Stimulated activated CD4-positive, alpha-beta T cell treated with anti-CD3 and anti-CD28 coated beads, Interleukin-1b, Interleukin-23, amount 100 ng/mL, for 24 hours (primary cell): ENCODE data around the gene PPFIBP1.

Experiments used
- DNase-seq, 4 experiments: peaks; one replicate each; pipeline ENCODE4 v3.0.0-alpha.2; 2020; ENCODE audit warnings: low read depth in 4 of 4, low spot score in 1 of 4

Gene PPFIBP1

DNA sequence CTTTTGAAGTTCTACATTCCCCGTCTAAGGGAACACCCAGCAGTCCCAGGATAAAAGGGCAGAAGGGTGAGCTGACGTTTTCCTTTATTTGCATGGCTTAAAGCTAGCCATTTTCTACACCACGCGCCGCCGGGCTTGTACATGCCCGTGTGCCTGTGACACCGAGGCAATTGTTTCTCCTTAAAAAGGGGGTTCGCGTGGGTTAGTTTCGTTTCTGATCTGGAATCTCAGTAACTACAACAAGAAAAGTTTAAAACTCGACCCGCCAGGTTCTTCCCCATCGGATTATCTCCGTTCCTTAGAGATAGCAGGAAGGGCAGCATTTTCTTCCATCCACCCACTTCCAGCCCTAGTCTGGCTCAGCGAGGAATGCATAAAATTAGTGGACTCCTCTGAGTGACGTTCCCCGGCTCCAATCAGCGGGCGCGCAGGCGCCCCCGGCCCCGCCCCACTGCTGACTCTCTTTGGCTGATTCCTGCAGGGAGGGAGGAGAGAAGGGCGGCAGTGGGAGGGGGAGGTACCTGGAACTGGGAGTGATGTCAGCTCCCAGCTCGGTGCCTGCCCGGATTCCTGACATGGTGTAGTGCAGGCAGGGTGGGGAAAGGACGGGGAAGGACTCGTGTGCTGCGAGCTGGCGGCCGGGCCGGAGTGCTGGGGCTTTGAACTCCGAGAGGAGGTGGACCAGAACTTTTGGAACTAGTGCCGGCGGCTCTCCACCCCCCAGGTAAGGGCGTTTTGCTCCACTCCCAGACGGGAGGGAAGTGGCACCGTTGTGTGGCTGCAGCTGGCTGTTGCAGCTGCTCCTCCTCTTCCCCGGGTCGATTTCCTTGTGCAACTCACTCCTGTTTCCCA is at the start of gene PPFIBP1:
Gene PPFIBP1 (plus strand): TSS at position 565 of the 852 bp plus-strand sequence. CDS start 109,191 bp downstream, outside the sequence.
- peak; percentile 95 to 99 (median 98) for DNase-seq

DNA sequence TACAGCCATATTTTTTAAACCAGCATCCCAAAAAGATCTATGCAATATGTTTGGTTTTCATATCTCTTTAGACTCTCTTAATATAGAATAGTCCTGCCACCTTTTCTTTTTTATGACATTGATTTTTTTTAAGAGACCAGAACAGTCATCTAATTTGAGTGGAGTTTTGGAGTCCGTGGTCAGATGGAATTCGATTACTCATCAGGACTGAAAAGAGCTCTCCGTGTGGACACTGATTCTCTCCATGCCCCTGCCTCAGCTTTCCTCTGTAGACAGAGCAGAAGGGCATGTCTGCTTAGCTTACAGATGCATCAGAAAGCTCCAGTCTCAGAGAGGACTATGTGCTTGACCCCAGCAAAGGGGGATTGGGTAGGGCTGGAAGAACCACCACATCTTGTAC is 49.7 kb upstream of the PPFIBP1 start:
- DNase-seq: no peak

DNA sequence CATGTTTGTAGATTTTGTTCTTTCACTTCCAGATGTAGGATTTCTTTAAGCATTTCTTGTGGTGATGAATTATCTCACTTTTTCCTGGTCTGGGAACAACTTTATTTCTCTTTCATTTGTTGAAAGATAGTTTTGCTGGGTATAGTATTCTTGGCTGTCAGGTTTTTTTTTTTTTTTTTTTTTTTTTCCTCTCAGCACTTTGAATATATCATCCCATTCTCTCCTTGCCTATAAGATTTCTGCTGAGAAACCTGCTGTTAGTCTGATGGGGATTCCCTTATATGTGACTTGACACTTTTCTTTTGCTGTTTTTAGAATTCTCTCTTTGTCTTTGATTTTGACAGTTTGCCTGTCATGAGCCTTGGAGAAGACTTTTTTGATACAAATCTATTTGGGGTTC is 47.0 kb upstream of the PPFIBP1 start:
- no peak for DNase-seq

DNA sequence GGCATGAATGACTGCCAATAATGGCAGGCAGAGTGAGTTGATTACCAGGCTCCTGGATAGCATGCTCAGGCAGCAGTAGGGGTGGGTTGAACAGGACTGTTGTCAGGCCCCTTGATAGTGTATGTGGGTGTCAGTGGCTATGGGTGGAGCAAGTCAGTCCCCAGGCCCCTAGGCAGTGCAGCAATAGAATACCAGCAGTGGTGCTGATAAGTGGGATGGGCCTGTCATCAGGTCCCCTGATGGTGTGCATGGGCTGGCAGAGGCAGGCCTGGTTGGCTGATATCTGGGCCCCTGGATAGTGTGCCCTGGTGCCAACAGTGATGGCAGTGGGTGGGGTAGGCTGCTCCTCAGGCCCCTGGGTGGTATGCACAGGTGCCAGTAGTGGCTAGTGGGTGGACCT is 45.1 kb upstream of the PPFIBP1 start:
- DNase-seq: no peak

DNA sequence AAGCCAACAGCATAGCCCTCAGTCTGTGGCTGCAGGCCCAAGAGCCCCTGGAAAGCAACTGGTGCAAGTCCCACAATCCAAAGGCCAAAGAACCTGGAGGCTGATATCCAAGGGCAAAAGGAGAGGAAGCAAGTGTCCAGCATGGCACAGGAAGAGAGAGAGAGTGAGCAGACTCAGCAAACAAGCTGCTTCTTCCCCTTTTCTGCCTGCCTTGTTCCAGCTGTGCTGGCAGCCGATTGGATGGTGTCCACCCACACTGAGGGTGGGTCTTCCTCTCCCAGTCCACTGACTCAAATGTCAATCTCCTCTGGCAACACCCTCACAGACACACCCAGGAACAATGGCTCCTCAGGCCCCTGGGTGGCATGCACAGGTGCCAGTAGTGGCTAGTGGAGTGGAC is 44.0 kb upstream of the PPFIBP1 start:
- no peak for DNase-seq

DNA sequence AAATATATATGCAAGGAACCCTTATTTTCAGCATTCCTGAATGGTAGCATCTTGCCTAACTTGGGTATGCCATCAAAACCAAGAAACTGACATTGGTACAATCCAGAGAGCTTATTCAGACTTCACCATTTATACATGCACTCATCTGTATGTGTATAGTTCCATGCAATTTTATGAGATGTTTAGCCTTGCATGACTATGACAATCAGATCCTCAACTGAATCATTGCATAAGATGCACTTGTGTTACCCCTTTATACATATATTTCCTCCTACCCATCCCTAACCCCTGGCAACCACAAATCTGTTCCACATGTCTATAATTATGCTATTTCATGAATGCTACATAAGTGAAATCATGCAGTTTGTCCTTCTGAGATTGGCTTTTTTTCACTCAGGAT is 37.0 kb upstream of the PPFIBP1 start:
- no peak for DNase-seq

DNA sequence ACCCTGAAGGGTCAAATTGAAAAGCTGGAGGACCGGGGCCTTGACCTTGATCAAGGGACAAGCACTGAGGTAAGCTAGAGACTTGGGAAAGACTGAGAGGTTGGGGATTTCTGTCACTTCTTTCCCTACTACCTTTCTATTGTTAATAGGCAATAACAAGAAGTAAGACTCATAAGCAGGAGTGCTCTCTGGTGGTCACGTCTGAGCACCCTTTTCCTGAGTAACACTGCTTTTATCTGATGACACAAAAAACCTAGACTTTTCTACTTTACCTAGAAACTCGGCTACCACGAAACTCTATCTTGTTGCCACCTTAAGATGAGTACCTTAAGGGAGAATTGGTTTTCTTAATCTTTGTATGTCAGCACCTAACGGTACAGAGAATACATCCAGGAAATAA is 35.5 kb upstream of the PPFIBP1 start:
- DNase-seq: no peak

DNA sequence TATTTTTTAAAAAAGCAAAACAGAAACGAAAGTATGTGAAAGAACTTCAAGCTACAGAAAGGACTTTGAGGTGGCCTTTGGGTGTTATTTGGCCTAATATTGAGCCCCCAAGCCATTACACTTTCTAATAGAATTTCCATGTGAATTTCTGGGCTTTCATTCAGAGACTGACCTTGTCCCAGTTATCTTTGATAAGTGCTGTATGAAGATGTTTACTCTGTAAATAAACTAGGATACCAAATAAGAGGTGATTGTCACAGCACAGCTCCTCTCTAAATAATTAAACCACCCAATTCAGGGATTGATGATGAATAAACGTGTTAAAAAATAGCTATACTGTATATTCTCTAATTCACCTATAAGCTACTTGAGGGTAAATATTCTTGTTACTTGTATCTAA is 32.8 kb upstream of the PPFIBP1 start:
- no peak for DNase-seq

DNA sequence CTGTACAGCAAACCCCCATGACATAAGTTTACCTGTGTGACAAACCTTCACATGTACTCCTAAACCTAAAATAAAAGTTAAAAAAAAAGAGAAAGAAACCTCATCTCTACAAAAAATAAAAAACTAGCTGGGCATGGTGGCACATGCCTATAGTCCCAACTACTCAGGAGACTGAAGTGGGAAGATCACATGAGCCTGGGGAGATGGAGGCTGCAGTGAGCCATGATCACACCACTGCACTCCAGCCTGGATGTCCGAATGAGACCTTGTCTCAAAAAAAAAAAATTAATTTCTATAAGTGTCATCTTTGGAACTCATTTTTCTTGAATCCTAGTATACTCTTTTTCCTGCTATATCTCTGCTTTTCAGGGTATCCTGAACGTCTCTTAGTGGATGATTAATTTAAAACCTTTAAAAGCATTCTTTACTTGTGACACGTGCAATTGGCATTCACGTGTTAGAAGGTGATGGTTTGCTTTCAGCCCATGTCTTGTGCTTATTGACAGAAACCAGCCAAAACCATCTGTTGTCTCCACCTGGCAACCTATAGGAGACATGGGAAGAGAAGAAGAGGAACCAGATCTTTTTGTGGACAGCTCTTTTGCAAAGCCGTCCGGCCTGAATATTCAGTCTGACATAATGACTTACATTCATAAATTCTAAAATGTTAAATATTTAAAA is 30.6 kb upstream of the PPFIBP1 start:
- no peak for DNase-seq

DNA sequence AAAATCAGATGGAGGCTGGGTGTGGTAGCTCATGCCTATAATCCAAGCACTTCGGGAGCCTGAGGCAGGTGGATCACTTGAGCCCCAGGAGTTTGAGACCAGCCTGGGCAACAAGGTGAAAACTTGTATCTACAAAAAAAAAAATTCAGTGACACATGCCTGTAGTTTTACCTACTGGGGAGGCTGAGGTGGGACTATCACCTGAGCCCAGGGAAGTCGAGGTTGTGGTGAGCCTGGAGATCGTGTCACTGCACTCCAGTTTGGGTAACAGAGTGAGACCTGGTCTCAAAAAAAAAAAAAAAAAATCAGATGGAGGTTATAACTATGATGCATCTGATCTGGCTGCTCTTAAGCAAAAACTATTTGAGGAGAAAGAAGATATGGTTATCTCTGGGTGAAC is 26.6 kb upstream of the PPFIBP1 start:
- DNase-seq: no peak

DNA sequence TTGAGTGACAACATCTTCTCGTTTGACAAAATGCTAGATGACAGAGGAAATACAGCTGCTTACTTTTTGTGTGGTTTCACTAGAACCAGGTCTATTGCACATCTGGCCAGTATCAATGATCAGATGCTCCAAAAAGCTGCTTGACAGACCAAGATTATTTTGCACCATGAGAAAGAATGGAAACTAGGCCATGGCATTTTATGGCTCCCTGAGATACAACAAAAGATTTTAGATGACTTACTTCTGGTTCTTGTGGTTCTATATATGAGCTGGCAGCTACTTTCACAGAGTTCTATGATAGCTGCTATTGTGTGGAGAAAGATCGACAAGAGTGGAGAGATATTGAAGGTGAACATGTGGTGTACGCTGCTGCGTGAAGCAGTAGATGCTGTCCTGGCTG is 25.9 kb upstream of the PPFIBP1 start:
- DNase-seq: no peak

DNA sequence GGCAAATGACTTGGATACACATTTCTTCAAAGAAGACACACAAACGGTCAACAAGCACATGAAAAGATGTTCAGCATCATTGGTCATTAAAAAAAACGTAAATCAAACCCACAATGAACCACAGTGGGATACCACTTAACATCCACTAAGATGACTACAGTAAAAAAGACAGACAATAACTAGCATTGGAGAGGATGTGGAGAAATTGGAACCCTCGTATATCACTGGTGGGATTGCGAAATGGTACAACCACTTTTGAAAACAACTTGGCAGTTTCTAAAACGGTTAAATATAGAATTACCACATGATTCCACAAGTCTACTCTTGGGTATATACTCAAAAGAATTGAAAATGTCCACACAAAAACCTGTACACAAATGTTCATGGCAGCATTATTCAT is 25.2 kb upstream of the PPFIBP1 start:
- no peak for DNase-seq

DNA sequence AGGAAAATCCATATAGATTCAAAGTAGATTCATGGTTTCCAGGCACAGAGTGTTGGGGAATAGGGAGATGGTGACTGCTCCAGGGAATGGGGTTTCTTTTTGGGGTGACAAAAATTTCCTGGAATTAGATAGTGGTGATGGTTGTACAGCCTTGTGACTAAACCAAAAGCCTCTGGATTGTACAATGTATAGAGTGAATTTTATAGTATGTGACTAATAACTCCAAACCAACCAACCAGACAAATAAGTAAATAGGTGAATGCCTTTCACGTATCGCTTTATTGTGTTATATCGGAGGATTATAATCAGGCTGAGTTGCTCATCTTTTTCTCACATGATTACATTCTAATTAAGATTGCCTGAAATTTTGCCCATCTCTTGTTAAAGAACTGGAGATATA is 24.6 kb upstream of the PPFIBP1 start:
- no peak for DNase-seq

DNA sequence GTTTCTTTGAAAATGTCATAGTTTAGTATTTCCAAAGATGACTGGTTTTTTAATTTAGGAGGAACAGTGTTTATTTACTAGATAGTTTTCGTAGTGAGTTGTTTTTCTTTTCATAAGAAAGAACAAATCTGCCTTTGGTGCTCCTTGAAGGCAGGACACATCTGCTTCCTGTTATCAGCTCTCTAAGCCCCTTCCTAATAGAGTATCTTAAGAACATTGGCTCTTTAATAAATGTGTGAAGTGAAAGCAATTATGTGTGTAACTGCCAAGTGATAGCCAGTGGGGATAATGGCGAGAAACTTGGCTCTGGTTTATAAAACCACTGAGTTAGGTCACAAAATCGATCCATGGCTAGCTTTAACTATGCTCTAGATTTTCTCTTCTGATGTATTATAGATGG is 23.5 kb upstream of the PPFIBP1 start:
- DNase-seq: no peak

DNA sequence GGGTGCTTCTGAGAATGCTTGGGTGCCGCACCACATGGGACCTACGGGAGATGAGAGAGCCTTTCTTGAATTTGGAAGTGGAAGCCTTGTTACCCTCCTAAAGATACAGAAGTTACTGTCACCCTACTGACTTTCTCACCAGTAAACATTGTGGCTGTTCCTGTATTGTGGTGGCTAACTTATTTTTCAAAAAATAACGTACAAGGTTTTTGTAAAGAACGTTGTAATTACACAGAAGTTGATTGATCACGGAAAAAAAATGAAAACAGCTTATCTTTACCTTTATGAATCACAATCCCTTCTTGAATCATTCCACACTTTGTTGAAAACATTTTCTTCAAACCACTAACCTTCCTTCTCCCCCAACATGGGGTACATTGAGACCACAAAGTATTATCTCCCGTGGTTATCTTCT is 22.0 kb upstream of the PPFIBP1 start:
- no peak for DNase-seq

DNA sequence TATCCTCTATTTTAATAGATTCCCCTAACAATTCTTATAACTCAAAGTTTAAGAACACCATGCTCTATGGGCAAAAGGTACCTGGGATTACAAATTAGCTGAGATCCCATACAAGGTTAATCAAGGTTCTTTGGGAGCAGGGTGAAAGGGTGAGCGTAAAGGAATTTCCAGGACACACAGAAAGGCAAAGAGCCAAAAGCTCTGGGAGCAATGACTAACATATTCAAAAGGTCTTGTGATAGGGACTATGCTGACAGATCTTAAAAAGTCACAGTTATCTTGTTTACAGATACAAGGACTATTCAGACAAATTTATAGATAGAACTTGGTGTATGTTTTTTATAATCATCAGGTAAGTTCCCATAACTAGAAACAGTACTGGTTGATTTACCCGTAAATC is 19.5 kb upstream of the PPFIBP1 start:
- DNase-seq: no peak

DNA sequence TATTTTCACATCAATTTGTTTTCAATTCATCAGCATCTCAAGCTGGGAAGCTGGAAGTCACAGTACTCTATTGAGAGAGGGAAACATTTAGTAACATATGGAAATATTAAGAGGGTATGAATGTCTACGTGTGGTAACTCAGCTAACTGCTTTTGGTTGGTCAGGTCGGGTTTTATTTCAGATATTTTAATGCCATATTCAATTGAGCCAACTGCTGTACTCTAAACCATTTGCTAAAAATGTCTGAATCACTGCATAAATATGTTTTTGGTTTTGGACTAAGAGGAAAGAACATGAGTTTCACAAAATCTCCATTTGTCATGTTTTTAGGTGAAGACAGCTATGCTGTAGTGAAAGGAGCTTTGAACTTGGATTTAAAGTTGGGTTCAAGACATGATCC is 18.9 kb upstream of the PPFIBP1 start:
- no peak for DNase-seq

DNA sequence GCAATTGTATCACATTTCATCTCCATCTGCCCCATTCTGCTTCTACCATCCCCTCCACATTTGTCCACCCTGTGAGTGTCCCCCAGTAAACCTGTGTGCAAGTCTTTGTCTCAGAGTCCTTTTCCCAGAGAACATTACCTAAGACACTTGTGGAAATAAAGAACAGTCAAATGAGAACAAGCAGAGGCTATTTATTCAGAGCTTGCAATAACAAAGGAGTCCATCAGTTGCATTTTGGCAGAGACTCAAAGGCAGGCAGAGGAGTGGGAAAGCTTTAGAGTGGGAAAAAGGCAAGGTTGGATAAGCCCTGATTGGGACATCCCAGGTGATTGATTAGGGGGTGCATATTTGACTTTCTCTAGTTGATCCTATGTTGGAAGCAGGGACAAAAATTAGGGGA is 18.2 kb upstream of the PPFIBP1 start:
- no peak for DNase-seq

DNA sequence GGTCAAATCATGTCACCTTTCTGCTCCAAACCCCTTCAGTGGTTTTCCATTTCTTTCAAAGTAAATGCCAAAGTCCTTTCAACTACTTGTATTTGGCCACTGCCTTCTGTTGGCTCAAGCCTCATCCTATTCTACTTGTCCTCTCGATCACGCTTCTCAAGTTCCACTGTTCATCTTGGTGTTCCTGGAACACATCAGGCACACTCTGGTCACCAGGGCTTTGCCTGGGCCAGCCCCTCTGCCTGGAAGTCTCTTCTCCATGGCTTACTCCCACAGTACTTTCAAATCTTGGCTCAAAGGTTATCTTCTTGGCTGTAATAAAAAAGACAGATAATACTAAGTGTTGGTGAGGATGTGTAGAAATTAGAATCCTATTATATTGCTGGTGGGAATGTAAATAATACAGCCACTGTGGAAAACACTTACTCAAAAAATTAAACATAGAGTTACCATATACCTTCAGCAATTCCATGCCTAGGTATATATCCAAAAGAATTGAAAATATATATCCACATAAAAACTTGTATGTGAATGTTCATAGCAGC is 17.3 kb upstream of the PPFIBP1 start:
- no peak for DNase-seq

DNA sequence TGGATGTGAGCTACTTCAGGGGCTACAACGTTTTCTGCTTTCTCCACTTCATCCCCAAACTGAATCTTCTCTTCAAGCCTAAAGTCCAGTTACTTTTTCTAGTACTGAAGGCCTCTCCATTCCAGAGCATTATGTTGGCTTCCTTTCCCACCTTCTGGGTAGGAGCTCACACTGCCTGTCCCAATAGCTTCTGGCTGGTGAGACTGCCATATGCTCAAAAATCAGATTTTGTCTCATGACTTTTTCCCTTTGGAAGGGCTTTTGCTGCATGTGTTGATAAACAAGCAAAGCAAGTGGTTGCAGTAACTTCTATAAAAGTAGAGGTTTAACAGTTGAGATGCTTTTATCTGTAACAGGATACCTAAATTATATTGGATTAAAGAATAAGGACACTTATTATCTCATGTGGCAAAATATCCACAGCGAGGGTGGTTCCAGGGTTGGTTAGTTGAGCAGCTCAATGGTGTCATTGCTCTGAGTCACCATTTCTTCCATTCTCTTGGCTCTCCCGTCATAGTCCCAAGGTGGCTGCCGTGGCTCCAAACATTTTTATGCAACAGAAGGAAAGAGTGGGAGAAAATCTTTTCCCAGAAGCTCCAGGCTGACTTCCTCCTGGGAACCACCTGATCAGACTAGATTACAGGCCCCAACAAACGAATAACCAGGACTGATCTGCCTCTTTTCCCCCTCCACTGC is 15.1 kb upstream of the PPFIBP1 start:
- no peak for DNase-seq

DNA sequence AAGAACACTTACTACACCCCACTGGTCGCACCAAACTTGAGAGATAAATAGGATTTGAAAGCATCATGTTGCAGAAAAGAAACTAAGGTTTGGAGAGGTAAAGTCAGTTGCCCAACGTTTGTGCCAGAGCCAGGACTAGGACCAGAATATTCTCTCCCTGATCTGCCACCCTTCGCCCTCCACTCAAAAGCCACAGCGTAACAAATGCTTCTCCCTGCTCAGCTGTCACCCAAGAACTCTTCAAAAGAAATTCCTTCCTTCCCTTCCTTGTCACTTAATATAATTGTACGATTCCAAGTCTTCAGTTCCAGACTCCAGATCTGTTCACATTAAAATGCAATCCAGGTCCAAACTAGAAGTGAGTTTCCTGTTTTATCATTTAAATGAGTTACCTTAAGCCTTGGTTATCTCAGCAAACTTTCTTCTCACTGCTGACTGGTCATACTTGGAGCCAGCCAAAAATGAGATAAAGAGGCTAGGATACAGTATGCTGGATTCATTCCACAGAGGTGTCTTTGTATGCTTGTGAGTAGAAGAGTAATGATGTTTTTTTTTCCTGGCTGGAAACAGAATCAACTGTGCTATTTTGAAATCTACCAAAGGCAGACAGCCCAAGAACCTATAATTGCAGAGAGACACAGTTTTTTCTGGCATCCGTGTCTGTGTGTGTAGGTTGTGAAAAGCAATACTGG is 12.8 kb upstream of the PPFIBP1 start:
- no peak for DNase-seq
